GM12875 (cell line): ENCODE results near the gene SLC12A1.
A peak's percentile ranks its signal among the peaks of the same experiment; 100 is the strongest.

Experiments used
- H3K4me3 ChIP-seq: one replicate; pipeline ENCODE4 v1.5.1; 2011; ENCODE audit warnings: low read depth, low read length, control low read depth
- TF ChIP-seq, protein P1 (sequence below): IDR thresholded peaks from 2 replicates; pipeline ENCODE4 v1.5.1; 2011; ENCODE audit warnings: low read depth, mild to moderate bottlenecking, control low read depth, inconsistent platforms, low read length, moderate library complexity, borderline replicate concordance; ENCODE audit not compliant: insufficient read depth

The SLC12A1 gene

DNA sequence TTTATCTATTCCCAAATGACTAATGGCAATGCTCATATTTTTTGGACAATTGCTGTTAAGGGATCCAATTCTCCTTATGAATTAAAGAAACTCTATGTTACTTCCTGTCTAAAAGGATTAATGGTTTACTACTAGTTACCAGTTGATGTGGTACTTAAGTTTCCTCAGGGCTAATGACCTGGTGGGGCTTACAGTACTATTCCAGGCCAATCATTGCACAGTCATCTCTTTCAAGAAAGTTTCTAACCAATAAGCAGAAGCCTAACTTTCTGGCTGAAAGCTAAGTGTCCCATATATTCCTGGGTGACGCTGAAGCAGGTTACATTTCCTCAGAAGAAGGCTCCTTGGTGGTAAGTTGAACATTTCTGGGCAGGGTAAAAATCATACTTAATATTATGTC, at the start of gene SLC12A1:
Gene SLC12A1 (plus strand): TSS at position 322 of the 400 bp plus-strand sequence. CDS start 1,418 bp downstream, outside the sequence.
- H3K4me3 ChIP-seq = no peak within 1 kb of the TSS
- TF ChIP-seq, protein P1, sequence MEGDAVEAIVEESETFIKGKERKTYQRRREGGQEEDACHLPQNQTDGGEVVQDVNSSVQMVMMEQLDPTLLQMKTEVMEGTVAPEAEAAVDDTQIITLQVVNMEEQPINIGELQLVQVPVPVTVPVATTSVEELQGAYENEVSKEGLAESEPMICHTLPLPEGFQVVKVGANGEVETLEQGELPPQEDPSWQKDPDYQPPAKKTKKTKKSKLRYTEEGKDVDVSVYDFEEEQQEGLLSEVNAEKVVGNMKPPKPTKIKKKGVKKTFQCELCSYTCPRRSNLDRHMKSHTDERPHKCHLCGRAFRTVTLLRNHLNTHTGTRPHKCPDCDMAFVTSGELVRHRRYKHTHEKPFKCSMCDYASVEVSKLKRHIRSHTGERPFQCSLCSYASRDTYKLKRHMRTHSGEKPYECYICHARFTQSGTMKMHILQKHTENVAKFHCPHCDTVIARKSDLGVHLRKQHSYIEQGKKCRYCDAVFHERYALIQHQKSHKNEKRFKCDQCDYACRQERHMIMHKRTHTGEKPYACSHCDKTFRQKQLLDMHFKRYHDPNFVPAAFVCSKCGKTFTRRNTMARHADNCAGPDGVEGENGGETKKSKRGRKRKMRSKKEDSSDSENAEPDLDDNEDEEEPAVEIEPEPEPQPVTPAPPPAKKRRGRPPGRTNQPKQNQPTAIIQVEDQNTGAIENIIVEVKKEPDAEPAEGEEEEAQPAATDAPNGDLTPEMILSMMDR = no peak

DNA sequence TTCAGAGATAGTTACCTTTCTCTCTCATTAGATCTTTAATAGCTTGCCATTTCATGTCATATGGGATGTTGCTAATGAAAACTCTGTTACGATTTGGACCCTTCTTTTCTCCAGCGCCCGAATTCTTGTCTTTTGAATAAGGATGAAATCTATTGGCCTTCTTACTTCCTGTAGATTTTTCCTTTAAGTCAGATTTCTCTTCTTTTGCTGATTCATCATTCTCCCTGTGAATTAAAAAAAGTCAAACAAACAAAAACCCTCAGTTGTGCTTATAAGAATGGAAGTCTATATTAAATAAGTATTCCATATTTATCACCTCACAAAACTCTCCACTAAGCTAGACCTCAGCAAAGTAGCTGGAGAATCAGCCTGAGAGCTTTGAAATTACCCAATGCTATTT, 37.5 kb upstream of the SLC12A1 start:
- H3K4me3 ChIP-seq = no peak overlapping the region
- TF ChIP-seq, protein P1 = no peak

DNA sequence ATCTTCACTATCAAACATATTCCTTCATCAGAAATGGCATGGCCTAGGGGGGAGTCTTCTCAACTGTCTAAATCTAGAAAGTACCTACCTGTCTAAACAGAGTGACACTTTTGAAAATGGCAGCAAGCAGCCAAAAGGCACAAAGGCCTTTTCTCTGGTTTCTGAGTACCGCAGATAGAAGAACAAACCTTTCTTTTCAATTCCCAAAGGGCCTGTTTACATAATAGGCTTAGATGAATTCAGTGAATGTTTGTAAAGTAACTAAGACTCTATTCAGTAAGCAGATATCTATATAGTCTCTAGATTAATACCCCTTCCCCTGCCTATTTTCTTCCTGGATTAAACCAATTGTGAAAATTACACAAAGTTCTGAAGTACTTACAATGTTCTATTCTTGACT, 35.1 kb upstream of the SLC12A1 start:
- H3K4me3 ChIP-seq = no peak overlapping the region
- TF ChIP-seq, protein P1 = no peak

DNA sequence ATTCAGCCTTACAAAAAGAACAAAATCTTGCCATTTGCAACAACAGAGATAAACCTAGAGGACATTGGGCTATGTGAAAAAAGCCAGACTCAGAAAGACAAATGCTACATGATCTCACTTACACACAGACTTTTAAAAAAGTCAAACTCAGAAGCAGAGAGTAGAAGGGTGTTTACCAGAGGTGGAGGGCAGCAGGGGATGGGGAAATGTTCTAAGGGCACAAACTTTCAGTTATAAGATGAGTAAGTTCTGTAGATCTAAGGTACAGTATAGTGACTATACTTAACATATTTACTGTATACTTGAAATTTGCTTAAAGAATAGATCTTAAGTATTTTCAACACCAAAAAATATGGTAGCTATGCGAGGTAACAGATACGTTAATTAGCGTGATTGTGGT, 31.0 kb upstream of the SLC12A1 start:
- H3K4me3 ChIP-seq = no peak overlapping the region
- TF ChIP-seq, protein P1 = no peak

DNA sequence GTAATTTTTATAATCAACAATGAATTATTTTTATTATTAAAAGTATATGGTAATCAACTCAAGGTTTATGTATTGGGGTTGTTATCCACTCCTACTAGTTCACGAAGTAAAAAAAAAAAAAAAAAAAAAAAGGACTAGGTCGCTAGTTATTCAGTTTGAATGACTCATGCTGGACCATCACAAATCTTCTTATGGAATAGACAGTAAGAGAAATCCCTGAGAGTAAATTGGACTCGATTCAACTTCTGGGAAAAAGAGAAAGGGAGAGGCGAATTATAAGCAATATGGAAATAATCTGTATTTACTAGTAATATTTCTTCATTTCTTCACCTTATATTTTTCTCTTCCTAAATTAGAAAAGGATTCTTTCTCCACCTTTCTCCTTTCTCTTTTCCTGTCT, 30.0 kb upstream of the SLC12A1 start:
- H3K4me3 ChIP-seq = no peak overlapping the region
- TF ChIP-seq, protein P1 = no peak

DNA sequence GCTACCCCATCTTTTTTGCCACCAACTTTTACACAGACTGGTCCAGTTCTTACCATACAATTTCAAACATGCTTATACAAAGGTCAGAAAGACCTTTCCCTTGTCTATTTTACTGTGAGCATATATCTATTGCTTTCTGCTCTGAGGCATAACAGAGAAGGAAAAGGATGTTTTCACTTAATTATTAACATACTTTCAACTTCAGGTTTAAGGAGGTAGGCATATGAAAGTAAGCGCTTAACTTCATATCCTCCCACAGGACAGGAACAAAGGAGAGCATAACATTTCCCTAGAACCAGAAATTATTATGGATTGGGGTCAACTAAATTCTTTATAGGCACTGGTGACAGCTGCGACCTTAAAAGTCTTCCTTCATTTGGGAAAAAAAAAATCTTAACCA, 29.1 kb upstream of the SLC12A1 start:
- TF ChIP-seq, protein P1 = no peak
- H3K4me3 ChIP-seq = peak overlapping the region; percentile 87

DNA sequence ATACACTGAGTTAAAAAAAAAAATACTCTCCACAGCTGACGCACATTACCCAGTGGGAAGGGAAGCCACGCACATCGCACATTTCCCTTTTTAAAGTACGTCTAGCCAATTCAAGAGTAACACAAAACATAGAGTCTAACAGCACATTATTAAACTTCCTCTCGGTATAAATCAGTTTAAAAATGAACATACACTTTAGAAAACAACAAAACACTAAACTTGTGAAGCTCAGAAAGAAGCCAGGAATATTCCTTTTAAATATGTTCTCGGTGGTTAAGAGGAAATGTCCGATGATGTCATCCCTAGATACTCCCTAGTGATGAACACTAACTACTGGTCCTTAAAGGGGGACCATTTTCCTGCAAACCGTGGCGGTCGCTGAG, 28.7 kb upstream of the SLC12A1 start:
- H3K4me3 ChIP-seq = peak overlapping the region; percentile 87

More for the DNA sequence above, 28.7 kb upstream of the SLC12A1 start:
- TF ChIP-seq, protein P1 = no peak
